A549 (cell line): ENCODE results near the gene TRABD2B.

Experiments
- EHMT2 ChIP-seq: fragments of 200-600 bp; sonication (generic); IDR thresholded peaks from 2 replicates; pipeline ENCODE4 v1.6.1; 2016; ENCODE audit warnings: antibody characterized with exemption, low read depth, mild to moderate bottlenecking, moderate library complexity
- FOSL2 ChIP-seq, 2 experiments: fragments of 450-650 bp in 1 of 2; fragments of >200 bp in 1 of 2; sonication (Bioruptor Twin) in 1 of 2; formaldehyde crosslinking; IDR thresholded peaks; 2 replicates each; pipeline versions ENCODE4 v1.5.0 to v1.6.1; 2016 to 2020; ENCODE audit warnings: mild to moderate bottlenecking in 1 of 2, moderate library complexity in 1 of 2
- GATA3 ChIP-seq: IDR thresholded peaks from 2 replicates; pipeline ENCODE4 v1.6.1; 2012; ENCODE audit warnings: borderline replicate concordance
- MAX ChIP-seq: IDR thresholded peaks from 2 replicates; pipeline ENCODE4 v1.6.1; 2012
- RAD21 ChIP-seq, 2 experiments: fragments of >200 bp in 1 of 2; sonication (Bioruptor Twin) in 1 of 2; formaldehyde crosslinking in 1 of 2; IDR thresholded peaks in 1 of 2; conservative IDR thresholded peaks in 1 of 2; 2 replicates in 1 of 2; 3 replicates in 1 of 2; pipeline ENCODE4 v1.6.1; 2012 to 2018; ENCODE audit warnings: inconsistent platforms in 1 of 2
- USF2 ChIP-seq: fragments of 450-650 bp; IDR thresholded peaks from 2 replicates; pipeline ENCODE4 v1.6.1; 2014; ENCODE audit warnings: antibody characterized with exemption
- TF ChIP-seq, protein P1 (sequence below): fragments of >200 bp; sonication (Bioruptor Twin); formaldehyde crosslinking; IDR thresholded peaks from 3 replicates; pipeline ENCODE4 v1.5.1; 2016

DNA sequence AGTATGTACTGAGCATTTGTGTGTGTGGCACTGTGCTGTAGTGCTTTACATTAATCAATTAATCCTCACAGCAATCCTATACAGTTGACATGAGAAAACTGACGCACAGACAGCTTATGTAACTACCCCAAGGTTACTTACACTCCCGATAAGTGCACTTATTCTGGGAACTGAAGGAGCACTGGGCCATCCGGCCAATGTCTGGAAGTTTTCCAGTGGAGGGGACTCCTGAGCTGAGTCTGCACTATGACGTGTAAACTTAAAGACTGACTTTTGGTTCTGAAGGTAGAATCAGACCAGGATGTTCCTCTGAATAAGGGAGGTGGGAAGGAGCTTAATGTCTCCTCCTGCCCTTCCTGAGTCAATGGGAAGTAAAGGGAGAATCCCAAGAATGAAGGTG, 12.2 kb downstream of the TRABD2B start:
- TF ChIP-seq RAD21 (conservative IDR thresholded peaks at IDR 0.05 in 1 of 2, IDR thresholded peaks at IDR 0.05 in 1 of 2) (no peak), EHMT2 (no peak), GATA3 (no peak), USF2 (no peak), MAX (no peak), FOSL2 (IDR thresholded peaks at IDR 0.05) (no peak), FOSL2 (CRISPR knock-in tag; IDR thresholded peaks at IDR 0.05) (no peak)
- TF ChIP-seq, protein P1, sequence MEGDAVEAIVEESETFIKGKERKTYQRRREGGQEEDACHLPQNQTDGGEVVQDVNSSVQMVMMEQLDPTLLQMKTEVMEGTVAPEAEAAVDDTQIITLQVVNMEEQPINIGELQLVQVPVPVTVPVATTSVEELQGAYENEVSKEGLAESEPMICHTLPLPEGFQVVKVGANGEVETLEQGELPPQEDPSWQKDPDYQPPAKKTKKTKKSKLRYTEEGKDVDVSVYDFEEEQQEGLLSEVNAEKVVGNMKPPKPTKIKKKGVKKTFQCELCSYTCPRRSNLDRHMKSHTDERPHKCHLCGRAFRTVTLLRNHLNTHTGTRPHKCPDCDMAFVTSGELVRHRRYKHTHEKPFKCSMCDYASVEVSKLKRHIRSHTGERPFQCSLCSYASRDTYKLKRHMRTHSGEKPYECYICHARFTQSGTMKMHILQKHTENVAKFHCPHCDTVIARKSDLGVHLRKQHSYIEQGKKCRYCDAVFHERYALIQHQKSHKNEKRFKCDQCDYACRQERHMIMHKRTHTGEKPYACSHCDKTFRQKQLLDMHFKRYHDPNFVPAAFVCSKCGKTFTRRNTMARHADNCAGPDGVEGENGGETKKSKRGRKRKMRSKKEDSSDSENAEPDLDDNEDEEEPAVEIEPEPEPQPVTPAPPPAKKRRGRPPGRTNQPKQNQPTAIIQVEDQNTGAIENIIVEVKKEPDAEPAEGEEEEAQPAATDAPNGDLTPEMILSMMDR, result no peak
